Ovary (tissue), 9 donors: ENCODE measurements around the gene PNPLA3. TPM values are rescaled to one million over a fixed set of nuclear protein-coding genes. Genes with fewer than 3 reads are reported as not detected.

ENCODE experiments used
- DNase-seq, 5 donors: peaks; one replicate each; pipeline ENCODE4 v3.0.0-alpha.2; 2019 to 2020
- H3K27ac ChIP-seq, 2 donors: fragments of 200-600 bp; one replicate each; pipeline versions ENCODE4 v1.5.1 to v1.8.0; 2019 to 2022
- H3K27me3 ChIP-seq: fragments of 200-600 bp; one replicate; pipeline ENCODE4 v1.8.0; 2022
- H3K36me3 ChIP-seq: fragments of 200-600 bp; sonication (generic); one replicate; pipeline ENCODE4 v1.5.1; 2019
- H3K4me1 ChIP-seq: one replicate; pipeline ENCODE4 v1.8.1; 2013; ENCODE audit warnings: mild to moderate bottlenecking, moderate library complexity; ENCODE audit not compliant: insufficient read depth
- H3K4me3 ChIP-seq: fragments of 200-600 bp; sonication (generic); one replicate; pipeline ENCODE4 v1.5.1; 2017
- H3K9me3 ChIP-seq, 2 donors: fragments of 200-600 bp in 1 of 2; sonication (generic) in 1 of 2; one replicate each; pipeline versions ENCODE4 v1.5.1 to v1.8.1; 2013 to 2019; ENCODE audit warnings: mild to moderate bottlenecking in 1 of 2, moderate library complexity in 1 of 2
- CTCF ChIP-seq, 3 donors: fragments of 450-650 bp in 2 of 3; fragments of 200-600 bp in 1 of 3; IDR thresholded peaks; one replicate each; pipeline versions ENCODE4 v1.5.1 to v1.8.0; 2016 to 2022; ENCODE audit warnings: antibody characterized with exemption in 3 of 3, mild to moderate bottlenecking in 1 of 3
- EP300 ChIP-seq: sonication (generic); formaldehyde crosslinking; IDR thresholded peaks from one replicate; pipeline ENCODE4 v1.6.1; 2017; ENCODE audit warnings: antibody characterized with exemption
- POLR2A ChIP-seq: fragments of 450-650 bp; IDR thresholded peaks from one replicate; pipeline ENCODE4 v1.6.1; 2017; ENCODE audit warnings: antibody characterized with exemption, mild to moderate bottlenecking, moderate library complexity
- WGBS, 3 donors: extraction: QIAGEN DNeasy Blood & Tissue Kit in 1 of 3; methylation state at CpG; one replicate each; pipeline versions ENCODE4 v1.1.5 to v1.1.7; 2013 to 2017; 5-methylcytosine and 5-hydroxymethylcytosine counted together
- intact Hi-C, 4 donors: fragments of 100-400 bp; cut with DNase I; formaldehyde crosslinking; loops; one replicate each; pipeline versions ENCODE4 v1.11.0 to v1.15.1; 2022 to 2023
- polyA plus RNA-seq, 2 donors: library from polyadenylated mRNA; stranded (reverse); fragments of 200-250 nt in 1 of 2; fragments of 350-450 nt in 1 of 2; fragmentation: Illumina TruSeq in 1 of 2; extraction: RNeasy Lipid Tissue Mini Kit (QIAGEN cat#74804) in 1 of 2; gene quantifications; one replicate each; pipeline ENCODE4 v1.2.3, GENCODE V29; 2013 to 2014
- total RNA-seq, 7 donors: library from RNA; depleted of rRNA in 2 of 7; stranded (reverse); fragments of >200 nt in 2 of 7; fragmentation: NEBNext Ultra II Directional in 3 of 7; extraction: Animal tissue kit (Norgen Biotek cat#: 25700) in 3 of 7; gene quantifications; one replicate each; pipeline versions ENCODE4 v1.1.0 to v1.2.4, GENCODE V29; 2016 to 2023
- donor health status: DM: no; HTN: no; CAD: no; lungs with moderate emphysema.
- donor health status: DM: no; HTN: no; CAD: no.
- donor health status: Bipolar disorder and iron deficiency.
- donor health status: DM: yes; HTN: yes; CAD: no.
- donor health status: DM: no; HTN: no; CAD: no.
- donor health status: DM: yes; HTN: yes; CAD: no.

The PNPLA3 gene
- total and polyA plus RNA-seq, 9 donors, result 0.31 to 8.0 (median 1.3) TPM

DNA sequence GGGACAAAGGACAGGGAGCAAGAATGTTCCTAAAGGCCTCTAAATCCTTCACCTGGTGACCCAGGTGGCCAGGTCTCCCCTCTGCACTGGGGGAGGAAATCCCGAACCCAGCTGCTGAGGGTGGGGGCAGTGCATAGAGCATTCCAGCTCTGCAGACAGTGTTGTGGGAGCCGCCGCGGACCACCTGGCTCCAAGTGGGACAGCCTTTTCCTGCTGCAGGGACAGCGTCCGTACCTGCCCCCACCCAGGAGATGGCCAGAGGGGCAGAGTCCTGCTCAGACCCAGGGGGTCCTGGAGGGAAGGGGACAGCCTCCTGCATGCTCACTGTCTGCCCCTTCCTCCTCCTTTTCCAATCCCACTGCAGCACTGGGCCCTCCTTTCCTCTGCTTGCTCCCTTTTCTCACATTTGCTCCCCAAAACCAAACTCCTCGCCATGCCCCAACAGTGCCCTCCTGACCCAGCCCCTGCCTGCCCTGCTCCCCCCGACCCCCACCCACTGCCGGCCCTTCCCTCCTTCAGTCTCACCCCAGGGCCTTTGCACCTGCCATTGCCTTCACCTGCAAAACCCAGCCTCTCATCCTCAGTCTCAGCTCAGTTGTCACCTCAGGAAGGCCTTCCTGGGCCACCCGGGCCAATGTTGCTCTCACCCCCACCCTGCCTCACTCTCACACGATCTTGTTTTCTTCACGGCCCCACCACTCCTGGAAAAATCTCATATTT, 44.6 kb upstream of the PNPLA3 start:
- no peaks in the 10 kb centered on the region for H3K27me3 ChIP-seq
- intact Hi-C loops, result no loop called here
- H3K9me3 ChIP-seq, result no peaks in the 10 kb centered on the region
- peak overlapping the region in 1 of 2 donors; percentile 50 for H3K27ac ChIP-seq
- H3K4me3 ChIP-seq, result no peak overlapping the region
- WGBS, 3 donors, result 25 to 35% (median 26%) methylated on average over 12 of the region's 12 CpGs
- peaks cover 4% of the 10 kb centered on the region for H3K4me1 ChIP-seq
- no peaks in the 10 kb centered on the region for H3K36me3 ChIP-seq
- TF ChIP-seq CTCF (IDR thresholded peaks at IDR 0.05) (no peak), EP300 (no peak), POLR2A (no peak)
- DNase-seq, result peak in 2 of 5 donors; percentile 19 to 32

- H3K4me3 ChIP-seq, result no peak overlapping the region
- no peaks in the 10 kb centered on the region for H3K27me3 ChIP-seq
- no peaks in the 10 kb centered on the region for H3K36me3 ChIP-seq
- intact Hi-C loops, result loop anchor here in 2 of 4 donors (10.0 kb wide), 2 partner anchors 485 to 655 kb away; no protein-coding TSS in a partner anchor
- H3K4me1 ChIP-seq, result peaks cover 4% of the 10 kb centered on the region
- no peak for TF ChIP-seq POLR2A
- no peak for TF ChIP-seq EP300
- no peak for TF ChIP-seq CTCF (IDR thresholded peaks at IDR 0.05)
- no peaks in the 10 kb centered on the region for H3K9me3 ChIP-seq
- DNase-seq, result peak in 2 of 5 donors; percentile 18 to 27
- H3K27ac ChIP-seq, result no peak overlapping the region
- WGBS, 3 donors, result 76 to 83% (median 82%) methylated on average over 14 of the region's 14 CpGs
Measured at GRCh38 chr22:43879901-43880540, 43.6 kb upstream of the PNPLA3 start.

- DNase-seq, result peak in 2 of 5 donors; percentile 17 to 32
- no peak overlapping the region for H3K4me3 ChIP-seq
- H3K27me3 ChIP-seq, result no peaks in the 10 kb centered on the region
- H3K36me3 ChIP-seq, result no peaks in the 10 kb centered on the region
- WGBS, 3 donors, result 80 to 88% (median 85%) methylated on average over 15 of the region's 15 CpGs
- intact Hi-C loops, result loop anchor here in 2 of 4 donors (10.0 kb wide), 2 partner anchors 486 to 656 kb away; no protein-coding TSS in a partner anchor
- H3K9me3 ChIP-seq, result no peaks in the 10 kb centered on the region
- peaks cover 4% of the 10 kb centered on the region for H3K4me1 ChIP-seq
- TF ChIP-seq POLR2A (no peak), CTCF (IDR thresholded peaks at IDR 0.05) (no peak), EP300 (no peak)
- H3K27ac ChIP-seq, result no peak overlapping the region
Measured at GRCh38 chr22:43880541-43880991, 43.0 kb upstream of the PNPLA3 start.

GRCh38 chr22:43881091-43882061, 42.2 kb upstream of the PNPLA3 start:
- no peak overlapping the region for H3K27ac ChIP-seq
- peak in 1 of 5 donors; percentile 31 for DNase-seq
- TF ChIP-seq CTCF (IDR thresholded peaks at IDR 0.05) (no peak), EP300 (no peak), POLR2A (no peak)
- no peaks in the 10 kb centered on the region for H3K9me3 ChIP-seq
- H3K27me3 ChIP-seq, result no peaks in the 10 kb centered on the region
- WGBS, 3 donors, result 83 to 84% (median 83%) methylated on average over 18 to 19 of the region's 19 CpGs
- intact Hi-C loops, result loop anchor here in 2 of 4 donors (10.0 kb wide), 2 partner anchors 487 to 657 kb away; no protein-coding TSS in a partner anchor
- no peak overlapping the region for H3K4me3 ChIP-seq
- H3K4me1 ChIP-seq, result peaks cover 4% of the 10 kb centered on the region
- no peaks in the 10 kb centered on the region for H3K36me3 ChIP-seq
